SK-N-SH (cell line): ENCODE measurements around the gene ANKRD33B. TPM values are rescaled to one million over a fixed set of nuclear protein-coding genes. Genes with fewer than 3 reads are reported as not detected.

Source experiments
- CTCF ChIA-PET: fragments of 300-600, 350-600 bp; formaldehyde crosslinking; extraction: SDS; loops from one replicate; lab custom pipeline; 2021; lab: Yijun Ruan, JAX
- POLR2A ChIA-PET: fragments of 350-600 bp; sonication (Branson Sonifier 250); formaldehyde crosslinking; extraction: SDS; loops from one replicate; lab custom pipeline; 2020; ENCODE audit warnings: antibody characterized with exemption, inconsistent platforms; lab: Yijun Ruan, JAX
- DNase-seq: peaks from one replicate; pipeline ENCODE4 v3.0.0; 2012
- H2AFZ ChIP-seq: fragments of 200-600 bp; sonication (generic); 2 replicates; pipeline ENCODE4 v1.8.1; 2016; ENCODE audit warnings: antibody characterized with exemption, mild to moderate bottlenecking, low read depth
- H3F3A ChIP-seq: fragments of 200-600 bp; sonication (generic); replicated peaks from 2 replicates; pipeline ENCODE3; 2016; ENCODE audit warnings: antibody characterized with exemption, mild to moderate bottlenecking; ENCODE audit not compliant: insufficient read depth
- H3K27ac ChIP-seq, 2 experiments: fragments of 200-500 bp in 1 of 2; fragments of 200-600 bp in 1 of 2; sonication (Bioruptor generic) in 1 of 2; sonication (generic), shearing (Covaris generic) in 1 of 2; 2 replicates each; pipeline versions ENCODE4 v1.5.1 to v1.6.1; 2014 to 2016; ENCODE audit warnings: low read depth in 2 of 2, inconsistent platforms in 1 of 2, low read length in 1 of 2, mild to moderate bottlenecking in 1 of 2, mixed read lengths in 1 of 2
- H3K27me3 ChIP-seq: fragments of 200-600 bp; sonication (generic), shearing (Covaris generic); 2 replicates; pipeline ENCODE4 v1.6.1; 2016; ENCODE audit warnings: mixed run types; ENCODE audit not compliant: insufficient read depth
- H3K36me3 ChIP-seq, 2 experiments: fragments of 200-500 bp in 1 of 2; fragments of 200-600 bp in 1 of 2; sonication (Bioruptor generic) in 1 of 2; sonication (generic) in 1 of 2; replicated peaks in 1 of 2; 2 replicates each; pipeline versions ENCODE3 to v1.5.1; 2014 to 2016; ENCODE audit warnings: low read length in 1 of 2, mild to moderate bottlenecking in 1 of 2; ENCODE audit not compliant: insufficient read depth in 2 of 2, control insufficient read depth in 1 of 2
- H3K4me1 ChIP-seq, 2 experiments: fragments of 200-500 bp in 1 of 2; fragments of 200-600 bp in 1 of 2; sonication (Bioruptor generic) in 1 of 2; sonication (generic), shearing (Covaris generic) in 1 of 2; 2 replicates each; pipeline versions ENCODE4 v1.5.1 to v1.6.1; 2014 to 2016; ENCODE audit warnings: low read depth in 1 of 2, low read length in 1 of 2, mixed run types in 1 of 2; ENCODE audit not compliant: insufficient read depth in 2 of 2, control insufficient read depth in 1 of 2
- H3K4me2 ChIP-seq: fragments of 200-600 bp; sonication (generic), shearing (Covaris generic); 2 replicates; pipeline ENCODE4 v1.6.1; 2017; ENCODE audit warnings: mixed run types
- H3K4me3 ChIP-seq, 2 experiments: fragments of 200-500 bp in 1 of 2; fragments of 200-600 bp in 1 of 2; sonication (Bioruptor generic) in 1 of 2; sonication (generic), shearing (Covaris generic) in 1 of 2; 2 replicates each; pipeline versions ENCODE4 v1.5.1 to v1.8.1; 2014 to 2016; ENCODE audit warnings: low read depth in 2 of 2, inconsistent platforms in 1 of 2, low read length in 1 of 2, mild to moderate bottlenecking in 1 of 2, mixed read lengths in 1 of 2, moderate library complexity in 1 of 2
- H3K79me2 ChIP-seq: fragments of 200-600 bp; sonication (generic); 2 replicates; pipeline ENCODE4 v1.8.1; 2017; ENCODE audit warnings: mild to moderate bottlenecking; ENCODE audit not compliant: insufficient read depth
- H3K9ac ChIP-seq: fragments of 200-600 bp; sonication (generic); 2 replicates; pipeline ENCODE4 v1.6.1; 2017; ENCODE audit warnings: mixed run types
- H3K9me2 ChIP-seq: fragments of 200-600 bp; sonication (generic); 2 replicates; pipeline ENCODE4 v1.6.1; 2017; ENCODE audit warnings: mixed run types
- H3K9me3 ChIP-seq: fragments of 200-600 bp; sonication (generic); 2 replicates; pipeline ENCODE4 v1.6.1; 2017; ENCODE audit warnings: mixed run types, mild to moderate bottlenecking, moderate library complexity
- H4K20me1 ChIP-seq: fragments of 200-600 bp; sonication (generic); 2 replicates; pipeline ENCODE4 v1.6.1; 2017; ENCODE audit warnings: mild to moderate bottlenecking, mixed run types; ENCODE audit not compliant: insufficient read depth
- CHD2 ChIP-seq: fragments of 150-350 bp; IDR thresholded peaks from 2 replicates; pipeline ENCODE4 v1.6.1; 2018; ENCODE audit warnings: low read length; ENCODE audit not compliant: partially characterized antibody
- CTCF ChIP-seq: fragments of 200-600 bp; sonication (generic); IDR thresholded peaks from 2 replicates; pipeline ENCODE4 v1.6.1; 2017; ENCODE audit warnings: antibody characterized with exemption, mild to moderate bottlenecking, moderate library complexity
- ELF1 ChIP-seq: IDR thresholded peaks from 2 replicates; pipeline ENCODE4 v1.4.0; 2012
- EZH2phosphoT487 ChIP-seq: fragments of 200-600 bp; sonication (generic); IDR thresholded peaks from 2 replicates; pipeline ENCODE4 v1.6.1; 2017; ENCODE audit warnings: low read depth, mixed run types, mild to moderate bottlenecking, antibody characterized with exemption, moderate library complexity, borderline replicate concordance
- FOSL2 ChIP-seq: IDR thresholded peaks from 2 replicates; pipeline ENCODE4 v1.4.0; 2012; ENCODE audit warnings: low read depth, mild to moderate bottlenecking, moderate library complexity, borderline replicate concordance
- GABPA ChIP-seq: IDR thresholded peaks from 2 replicates; pipeline ENCODE4 v1.4.0; 2012; ENCODE audit warnings: low read depth, mild to moderate bottlenecking
- GATA2 ChIP-seq: sonication (generic); formaldehyde crosslinking; IDR thresholded peaks from 2 replicates; pipeline ENCODE4 v1.5.0; 2020; ENCODE audit warnings: mild to moderate bottlenecking, missing genetic modification reagents
- IRF3 ChIP-seq: fragments of 150-350 bp; IDR thresholded peaks from 2 replicates; pipeline ENCODE4 v1.6.1; 2016; ENCODE audit warnings: mild to moderate bottlenecking, low read depth, low read length
- JUND ChIP-seq: IDR thresholded peaks from 2 replicates; pipeline ENCODE4 v1.4.0; 2012
- MAX ChIP-seq: IDR thresholded peaks from 2 replicates; pipeline ENCODE4 v1.4.0; 2012; ENCODE audit warnings: low read depth
- NFIC ChIP-seq: IDR thresholded peaks from 2 replicates; pipeline ENCODE4 v1.4.0; 2012; ENCODE audit warnings: borderline replicate concordance
- PBX3 ChIP-seq: IDR thresholded peaks from 2 replicates; pipeline ENCODE4; 2012
- POLR2AphosphoS5 ChIP-seq: IDR thresholded peaks from 2 replicates; pipeline ENCODE4 v1.6.1; 2012; ENCODE audit warnings: low read depth, low read length
- RCOR1 ChIP-seq: fragments of 150-350 bp; IDR thresholded peaks from 2 replicates; pipeline ENCODE4 v1.6.1; 2017; ENCODE audit warnings: antibody characterized with exemption, low read length
- REST ChIP-seq: IDR thresholded peaks from 2 replicates; pipeline ENCODE4 v1.6.1; 2012; ENCODE audit warnings: mild to moderate bottlenecking, low read depth, low read length, moderate library complexity
- RXRA ChIP-seq: IDR thresholded peaks from 2 replicates; pipeline ENCODE4 v1.4.0; 2012; ENCODE audit warnings: low read depth, mild to moderate bottlenecking, borderline replicate concordance
- SIN3A ChIP-seq: IDR thresholded peaks from 2 replicates; pipeline ENCODE4 v1.6.1; 2012; ENCODE audit warnings: low read depth, mild to moderate bottlenecking, low read length, moderate library complexity, borderline replicate concordance
- SMC3 ChIP-seq: IDR thresholded peaks from 2 replicates; pipeline ENCODE4 v1.6.1; 2012; ENCODE audit warnings: low read depth, low read length, improper control_type of control experiment
- TAF1 ChIP-seq: IDR thresholded peaks from 2 replicates; pipeline ENCODE4 v1.6.1; 2012; ENCODE audit warnings: low read depth, mild to moderate bottlenecking, low read length, moderate library complexity, borderline replicate concordance
- TCF12 ChIP-seq: IDR thresholded peaks from 2 replicates; pipeline ENCODE4 v1.4.0; 2012
- TEAD4 ChIP-seq: IDR thresholded peaks from 2 replicates; pipeline ENCODE4 v1.4.0; 2012; ENCODE audit warnings: mild to moderate bottlenecking, borderline replicate concordance; ENCODE audit not compliant: insufficient read depth
- YY1 ChIP-seq: IDR thresholded peaks from 2 replicates; pipeline ENCODE4 v1.4.0; 2012; ENCODE audit warnings: low read depth, mild to moderate bottlenecking
- WGBS: methylation state at CpG from one replicate; pipeline ENCODE4 v1.1.6; 2017; ENCODE audit warnings: low lambda C conversion rate; 5-methylcytosine and 5-hydroxymethylcytosine counted together
- polyA plus RNA-seq, 3 experiments: library from polyadenylated mRNA; depleted of rRNA; stranded (reverse); fragments of >200 nt; gene quantifications; 2 replicates each; pipeline ENCODE4 v1.2.3, GENCODE V29; 2012

Gene ANKRD33B
- polyA plus RNA-seq, 1 of the 3 experiments (the other 2 are of a cell fraction) = 1.8 TPM

DNA sequence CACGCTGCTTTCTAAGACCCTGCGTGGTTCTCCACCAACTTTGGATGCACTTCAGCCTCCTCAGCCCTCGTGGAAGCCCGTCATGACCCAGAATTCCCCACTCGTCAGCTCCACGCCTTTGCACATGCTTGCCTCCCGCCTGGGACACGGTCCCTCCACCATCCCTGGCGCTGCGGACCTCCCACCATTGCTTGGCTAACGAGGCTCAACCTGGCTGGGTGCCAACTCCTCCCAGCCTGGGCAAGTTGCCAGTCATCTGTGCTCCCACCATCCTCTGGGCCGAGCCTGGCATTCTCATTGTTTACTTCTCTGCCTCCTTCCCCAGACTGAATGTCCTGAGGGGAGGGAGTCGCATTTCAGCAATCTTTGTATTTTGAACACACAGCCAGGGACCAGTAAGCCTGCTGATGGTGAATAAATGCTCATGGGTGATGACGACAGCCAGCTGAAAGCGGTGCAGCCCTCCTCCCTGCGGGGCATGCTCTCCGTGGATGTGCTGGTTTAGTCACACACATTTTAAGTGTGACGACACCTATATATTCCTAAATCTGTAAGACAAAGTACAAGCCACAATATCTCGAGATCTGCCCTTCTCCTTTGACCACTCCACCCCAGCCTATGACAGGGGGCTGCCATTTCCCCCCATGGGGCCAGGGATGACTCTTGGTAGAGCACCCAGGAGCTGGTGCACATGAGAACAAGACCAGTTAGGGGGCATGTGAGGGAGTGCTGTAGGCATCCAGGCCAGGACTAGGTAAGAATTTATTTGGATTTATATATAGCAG is 37.6 kb downstream of the ANKRD33B start:
- peaks cover 12% of the 10 kb centered on the region; the same call in 1 of the 2 replicates for H3K79me2 ChIP-seq
- peaks cover 12 to 15% of the 10 kb centered on the region in 2 experiments; a peak in 3 of 4 replicates for H3K4me1 ChIP-seq
- peak overlapping the region; percentile 70 for H3K4me2 ChIP-seq
- peak overlapping the region; percentile 23; the same call in 1 of the 2 replicates for H3K9ac ChIP-seq
- H2AFZ ChIP-seq = peak overlapping the region; percentile 45
- peaks cover 28% of the 10 kb centered on the region for H3F3A ChIP-seq
- 12% methylated on average over 18 of the region's 19 CpGs for WGBS
- H3K9me3 ChIP-seq = no peaks in the 10 kb centered on the region
- H3K36me3 ChIP-seq = no peaks in the 10 kb centered on the region
- peak overlapping the region; percentile 65 to 73 for H3K27ac ChIP-seq
- no peaks in the 10 kb centered on the region for H3K27me3 ChIP-seq
- H3K4me3 ChIP-seq = peak overlapping the region; percentile 15 to 46
- no peaks in the 10 kb centered on the region for H3K9me2 ChIP-seq
- H4K20me1 ChIP-seq = no peaks in the 10 kb centered on the region
- ChIA-PET CTCF (interaction anchor here (0.8 to 1.6 kb wide), 4 partner anchors 26 to 317 kb away, joined by 3 to 6 read pairs (median 4); no protein-coding TSS in a partner anchor), POLR2A (interaction anchor here (0.6 kb wide), 1 partner anchor 323 kb away, joined by 3 read pairs; no protein-coding TSS in a partner anchor)
- DNase-seq = peak; percentile 88
- TF ChIP-seq GABPA = no peak
- TF ChIP-seq SMC3 = 0 out of 2 replicates have a peak, but pooled peaks have one; percentile 5
- TF ChIP-seq ELF1 = no peak
- TF ChIP-seq FOSL2 = no peak
- peak; percentile 72 for TF ChIP-seq CHD2
- no peak for TF ChIP-seq JUND
- no peak; the same call in 1 of the 2 replicates for TF ChIP-seq TAF1
- no peak; the same call in none of the 2 replicates for TF ChIP-seq RCOR1
- no peak for TF ChIP-seq IRF3
- no peak for TF ChIP-seq PBX3
- no peak for TF ChIP-seq EZH2phosphoT487
- TF ChIP-seq REST = peak; percentile 15; the same call in 1 of the 2 replicates
- TF ChIP-seq SIN3A = 0 out of 2 replicates have a peak, but pooled peaks have one; percentile 34
- peak; percentile 99 for TF ChIP-seq MAX
- peak; percentile 59; the same call in 1 of the 2 replicates for TF ChIP-seq TCF12
- TF ChIP-seq YY1 = no peak
- TF ChIP-seq RXRA = no peak
- no peak for TF ChIP-seq TEAD4
- TF ChIP-seq GATA2 (CRISPR knock-in tag) = no peak
- peak; percentile 52; the same call in 1 of the 2 replicates for TF ChIP-seq POLR2AphosphoS5
- TF ChIP-seq NFIC = peak; percentile 100
- no peak for TF ChIP-seq CTCF
